ENCODE measurements around the gene TOM1L2. TPM values are rescaled to one million over a fixed set of nuclear protein-coding genes. Genes with fewer than 3 reads are reported as not detected.
A peak's percentile ranks its signal among the peaks of the same experiment; 100 is the strongest.

Gene TOM1L2
- total and polyA plus RNA-seq, 4 experiments from 2014 or later: 1.6 to 63.1 (median 35.7) TPM

Small RNA genes lying within 50 kb of the gene (microRNA-seq; reads per million reads assigned to microRNA genes)
- 3.1 reads per million, percentile 13 among the genes with 10 or more reads in this experiment for gene MIR33B (ENCODE audit: borderline microRNAs expressed, borderline number of aligned reads, borderline replicate concordance)
- gene MIR6777 (ENCODE audit: borderline microRNAs expressed, borderline number of aligned reads, borderline replicate concordance): not detected

Other genes starting within 250 kb of the TOM1L2 start
- 10 to 100 TPM in 1 of 2 experiments, 1 to 10 TPM in 1; 10.0 to 11.7 TPM for gene SREBF1, start 135.4 kb downstream of the TOM1L2 start, total RNA-seq
- 10 to 100 TPM in 1 of 2 donors, 1 to 10 TPM in 1; 5.0 to 15.5 TPM for gene SREBF1, start 135.4 kb downstream of the TOM1L2 start, polyA plus RNA-seq
- under 1 TPM; 0.64 to 0.67 TPM for gene DRC3, start 462 bp upstream of the TOM1L2 start, total RNA-seq
- under 1 TPM in 1 of 2 donors, not detected in 1; 0.24 TPM for gene DRC3, start 462 bp upstream of the TOM1L2 start, polyA plus RNA-seq
- 10 to 100 TPM; 24.1 to 24.3 TPM for gene ATPAF2, start 66.8 kb upstream of the TOM1L2 start, total RNA-seq
- 10 to 100 TPM; 16.6 to 18.0 TPM for gene ATPAF2, start 66.8 kb upstream of the TOM1L2 start, polyA plus RNA-seq
- 10 to 100 TPM; 11.1 to 13.1 TPM for gene GID4, start 67.0 kb upstream of the TOM1L2 start, total RNA-seq
- 1 to 10 TPM; 6.5 to 8.4 TPM for gene GID4, start 67.0 kb upstream of the TOM1L2 start, polyA plus RNA-seq
- 10 to 100 TPM; 56.8 to 61.0 TPM for gene DRG2, start 115.5 kb upstream of the TOM1L2 start, total RNA-seq
- 10 to 100 TPM; 40.3 to 50.4 TPM for gene DRG2, start 115.5 kb upstream of the TOM1L2 start, polyA plus RNA-seq
- 1 to 10 TPM; 1.6 to 2.2 TPM for gene MYO15A, start 136.4 kb upstream of the TOM1L2 start, total RNA-seq
- gene MYO15A, start 136.4 kb upstream of the TOM1L2 start, polyA plus RNA-seq: under 1 TPM; 0.14 to 0.43 TPM
- gene ALKBH5, start 211.4 kb upstream of the TOM1L2 start, total RNA-seq: 100 to 1,000 TPM; 119 TPM
- 100 to 1,000 TPM; 128 to 132 TPM for gene ALKBH5, start 211.4 kb upstream of the TOM1L2 start, polyA plus RNA-seq

Data from CD4-positive, alpha-beta memory T cell (primary cell).